ENCODE measurements around the gene CNR1. TPM values are rescaled to one million over a fixed set of nuclear protein-coding genes. Genes with fewer than 3 reads are reported as not detected.

Gene CNR1
- total RNA-seq, 1 donor from 2014 or later, result 1.00 TPM

DNA sequence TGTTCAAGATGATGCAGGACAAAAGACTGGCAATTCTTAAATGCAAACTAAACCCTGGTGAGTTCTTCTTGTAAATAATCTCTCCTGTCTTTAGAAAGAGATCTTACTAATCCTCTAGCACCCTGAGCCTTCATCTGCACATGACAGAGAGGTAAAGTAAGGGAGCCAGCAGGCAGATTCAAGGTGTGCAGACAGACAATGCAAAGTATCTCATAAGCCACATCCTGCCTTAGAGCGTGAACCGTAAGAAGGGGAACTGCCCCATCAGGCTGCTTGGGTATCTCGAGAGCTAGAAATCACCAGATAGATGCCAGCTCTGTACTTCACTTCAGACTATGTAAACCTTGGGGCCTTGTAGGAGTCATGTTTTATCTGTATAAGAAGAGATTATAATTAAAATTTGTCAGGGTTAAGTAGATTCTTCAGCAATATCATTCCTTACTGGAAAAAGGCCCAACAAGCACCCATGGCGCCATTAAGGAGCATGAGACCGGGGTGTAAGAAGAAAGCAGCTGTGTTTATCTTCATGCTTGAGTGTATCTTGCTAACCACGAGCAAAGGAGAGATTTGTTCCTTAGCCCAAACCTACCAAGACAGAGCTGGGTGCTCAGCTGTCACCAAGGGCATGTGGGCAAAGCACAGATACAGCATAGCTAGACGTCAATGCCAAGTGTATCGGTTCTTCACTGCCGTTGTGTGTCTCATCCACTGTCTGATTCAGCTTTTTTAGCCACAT is 24.4 kb downstream of the CNR1 start:
- H2AFZ ChIP-seq (ENCODE audit: low read depth, low read length), result no peak overlapping the region
- H3K9me3 ChIP-seq (ENCODE audit: insufficient read depth, low read depth, low read length), result no peaks in the 10 kb centered on the region
- no peaks in the 10 kb centered on the region for H4K20me1 ChIP-seq (ENCODE audit: insufficient read depth, low read length)
- no peaks in the 10 kb centered on the region for H3K4me1 ChIP-seq (ENCODE audit: insufficient read depth, low read length)
- no peaks in the 10 kb centered on the region for H3K27me3 ChIP-seq (ENCODE audit: insufficient read depth, low read length)
- TF ChIP-seq EZH2 (IDR thresholded peaks at IDR 0.05; ENCODE audit: insufficient read depth, low read length), result no peak
- TF ChIP-seq, protein P1, sequence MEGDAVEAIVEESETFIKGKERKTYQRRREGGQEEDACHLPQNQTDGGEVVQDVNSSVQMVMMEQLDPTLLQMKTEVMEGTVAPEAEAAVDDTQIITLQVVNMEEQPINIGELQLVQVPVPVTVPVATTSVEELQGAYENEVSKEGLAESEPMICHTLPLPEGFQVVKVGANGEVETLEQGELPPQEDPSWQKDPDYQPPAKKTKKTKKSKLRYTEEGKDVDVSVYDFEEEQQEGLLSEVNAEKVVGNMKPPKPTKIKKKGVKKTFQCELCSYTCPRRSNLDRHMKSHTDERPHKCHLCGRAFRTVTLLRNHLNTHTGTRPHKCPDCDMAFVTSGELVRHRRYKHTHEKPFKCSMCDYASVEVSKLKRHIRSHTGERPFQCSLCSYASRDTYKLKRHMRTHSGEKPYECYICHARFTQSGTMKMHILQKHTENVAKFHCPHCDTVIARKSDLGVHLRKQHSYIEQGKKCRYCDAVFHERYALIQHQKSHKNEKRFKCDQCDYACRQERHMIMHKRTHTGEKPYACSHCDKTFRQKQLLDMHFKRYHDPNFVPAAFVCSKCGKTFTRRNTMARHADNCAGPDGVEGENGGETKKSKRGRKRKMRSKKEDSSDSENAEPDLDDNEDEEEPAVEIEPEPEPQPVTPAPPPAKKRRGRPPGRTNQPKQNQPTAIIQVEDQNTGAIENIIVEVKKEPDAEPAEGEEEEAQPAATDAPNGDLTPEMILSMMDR (IDR thresholded peaks at IDR 0.05; ENCODE audit: insufficient read depth, low read depth, low read length), result no peak
- no peak overlapping the region for H3K4me2 ChIP-seq (ENCODE audit: low read length)
- H3K36me3 ChIP-seq (ENCODE audit: insufficient read depth, low read length), result no peaks in the 10 kb centered on the region
- DNase-seq (ENCODE audit: low read depth) (no peak), FAIRE-seq (no peak)
- no peak overlapping the region for H3K27ac ChIP-seq (ENCODE audit: low read depth, low read length)
- no peak overlapping the region for H3K4me3 ChIP-seq (ENCODE audit: insufficient read depth, low read depth, low read length)
- Mint-ChIP-seq H3K4me3 (ENCODE audit: unreplicated experiment) (no peak overlapping the region), H3K9me3 (ENCODE audit: unreplicated experiment) (peaks cover 4% of the 10 kb centered on the region), H3K27me3 (ENCODE audit: low read depth, unreplicated experiment) (no peaks in the 10 kb centered on the region), H3K27ac (ENCODE audit: unreplicated experiment) (no peak overlapping the region), H3K36me3 (ENCODE audit: low read depth, unreplicated experiment) (no peaks in the 10 kb centered on the region), H3K4me1 (ENCODE audit: low read depth, unreplicated experiment) (no peaks in the 10 kb centered on the region)
- no peaks in the 10 kb centered on the region for H3K79me2 ChIP-seq (ENCODE audit: insufficient read depth, low read length)
- H3K9ac ChIP-seq (ENCODE audit: low read length), result no peak overlapping the region

DNA sequence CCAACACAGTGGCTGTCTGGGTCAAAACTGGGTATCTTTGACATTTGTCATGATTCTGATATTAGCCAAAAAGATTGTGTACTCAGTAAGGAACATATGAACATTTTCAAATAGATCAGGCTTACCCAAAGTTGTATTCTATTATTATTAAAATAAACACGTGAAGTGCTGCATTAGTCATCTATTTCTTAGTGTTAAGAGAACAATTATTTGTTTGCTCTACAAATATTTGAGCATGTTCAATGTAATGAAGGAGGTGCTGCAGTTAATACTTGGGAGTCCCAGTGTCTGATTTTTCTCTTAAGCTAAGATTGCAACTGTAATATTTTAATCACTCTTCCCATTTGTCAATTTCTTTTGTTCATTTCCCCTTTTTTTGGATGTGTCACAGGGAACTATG is 28.2 kb downstream of the CNR1 start:
- no peak overlapping the region for H3K4me3 Mint-ChIP-seq (ENCODE audit: unreplicated experiment)
- no peak overlapping the region for H2AFZ ChIP-seq (ENCODE audit: low read depth, low read length)
- no peaks in the 10 kb centered on the region for H3K36me3 ChIP-seq (ENCODE audit: insufficient read depth, low read length)
- no peaks in the 10 kb centered on the region for H3K4me1 ChIP-seq (ENCODE audit: insufficient read depth, low read length)
- H4K20me1 ChIP-seq (ENCODE audit: insufficient read depth, low read length), result no peaks in the 10 kb centered on the region
- no peaks in the 10 kb centered on the region for H3K9me3 Mint-ChIP-seq (ENCODE audit: unreplicated experiment)
- no peak overlapping the region for H3K27ac ChIP-seq (ENCODE audit: low read depth, low read length)
- TF ChIP-seq EZH2 (IDR thresholded peaks at IDR 0.05; ENCODE audit: insufficient read depth, low read length), result no peak
- no peak overlapping the region for H3K4me3 ChIP-seq (ENCODE audit: insufficient read depth, low read depth, low read length)
- H3K9ac ChIP-seq (ENCODE audit: low read length), result no peak overlapping the region
- no peaks in the 10 kb centered on the region for H3K36me3 Mint-ChIP-seq (ENCODE audit: low read depth, unreplicated experiment)
- no peaks in the 10 kb centered on the region for H3K9me3 ChIP-seq (ENCODE audit: insufficient read depth, low read depth, low read length)
- H3K27me3 ChIP-seq (ENCODE audit: insufficient read depth, low read length), result no peaks in the 10 kb centered on the region
- no peak overlapping the region for H3K27ac Mint-ChIP-seq (ENCODE audit: unreplicated experiment)
- no peak overlapping the region for H3K4me2 ChIP-seq (ENCODE audit: low read length)
- peaks cover 2% of the 10 kb centered on the region for H3K27me3 Mint-ChIP-seq (ENCODE audit: low read depth, unreplicated experiment)
- FAIRE-seq (no peak), DNase-seq (ENCODE audit: low read depth) (no peak)
- H3K4me1 Mint-ChIP-seq (ENCODE audit: low read depth, unreplicated experiment), result no peaks in the 10 kb centered on the region
- no peaks in the 10 kb centered on the region for H3K79me2 ChIP-seq (ENCODE audit: insufficient read depth, low read length)

GRCh38 chr6:88135578-88136114 is 30.5 kb downstream of the CNR1 start:
- Histone ChIP-seq H3K36me3 (ENCODE audit: insufficient read depth, low read length) (no peaks in the 10 kb centered on the region), H4K20me1 (ENCODE audit: insufficient read depth, low read length) (no peaks in the 10 kb centered on the region), H3K4me1 (ENCODE audit: insufficient read depth, low read length) (no peaks in the 10 kb centered on the region), H3K4me3 (ENCODE audit: insufficient read depth, low read depth, low read length) (no peak overlapping the region), H3K9ac (ENCODE audit: low read length) (no peak overlapping the region), H3K9me3 (ENCODE audit: insufficient read depth, low read depth, low read length) (no peaks in the 10 kb centered on the region), H3K27me3 (ENCODE audit: insufficient read depth, low read length) (no peaks in the 10 kb centered on the region), H2AFZ (ENCODE audit: low read depth, low read length) (no peak overlapping the region), H3K27ac (ENCODE audit: low read depth, low read length) (no peak overlapping the region), H3K79me2 (ENCODE audit: insufficient read depth, low read length) (no peaks in the 10 kb centered on the region), H3K4me2 (ENCODE audit: low read length) (no peak overlapping the region)
- no peak overlapping the region for H3K27ac Mint-ChIP-seq (ENCODE audit: unreplicated experiment)
- peaks cover 2% of the 10 kb centered on the region for H3K27me3 Mint-ChIP-seq (ENCODE audit: low read depth, unreplicated experiment)
- FAIRE-seq, result no peak
- H3K36me3 Mint-ChIP-seq (ENCODE audit: low read depth, unreplicated experiment), result no peaks in the 10 kb centered on the region
- DNase-seq (ENCODE audit: low read depth), result no peak
- H3K9me3 Mint-ChIP-seq (ENCODE audit: unreplicated experiment), result no peaks in the 10 kb centered on the region
- H3K4me1 Mint-ChIP-seq (ENCODE audit: low read depth, unreplicated experiment), result no peaks in the 10 kb centered on the region
- H3K4me3 Mint-ChIP-seq (ENCODE audit: unreplicated experiment), result no peak overlapping the region
- TF ChIP-seq, protein P1 (IDR thresholded peaks at IDR 0.05; ENCODE audit: insufficient read depth, low read depth, low read length), result no peak
- TF ChIP-seq EZH2 (IDR thresholded peaks at IDR 0.05; ENCODE audit: insufficient read depth, low read length), result no peak
